ENCODE measurements around the gene UBL7.

DNA sequence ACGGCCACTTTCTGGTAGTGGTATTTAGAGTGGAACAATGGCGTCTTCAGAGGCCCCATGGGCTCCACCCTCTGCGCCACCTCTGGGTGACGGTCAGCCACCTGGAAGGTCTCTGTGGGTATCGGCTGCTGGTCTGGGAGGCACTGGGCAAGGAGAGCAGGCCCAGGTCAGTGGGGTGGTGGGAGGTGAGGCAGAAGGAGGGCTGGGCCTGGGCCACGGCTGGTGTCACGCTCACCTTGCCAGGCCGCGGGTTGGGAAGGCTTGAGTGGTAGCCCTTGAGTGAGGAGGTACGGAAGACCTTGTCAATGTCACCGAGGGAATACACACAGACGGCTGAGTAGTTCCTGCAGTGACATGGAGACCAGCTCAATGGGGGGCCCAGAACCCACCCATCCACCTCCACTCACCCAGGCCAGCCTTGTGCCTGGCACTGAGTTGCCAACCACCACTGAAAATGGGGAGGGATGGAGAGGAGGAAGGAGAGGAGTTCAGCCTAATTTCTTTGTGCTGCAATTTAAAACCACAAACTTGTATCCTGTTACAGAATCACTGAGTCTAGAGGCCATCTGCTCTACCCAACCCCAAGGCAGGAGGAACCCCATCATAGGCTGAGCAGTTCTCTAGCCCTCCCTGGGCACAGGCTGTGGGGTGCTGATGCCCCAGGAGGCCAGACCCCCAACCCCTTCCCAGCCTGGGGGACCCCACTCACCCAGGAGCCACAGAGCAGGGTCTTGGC is 46.2 kb downstream of the UBL7 start:
- TF ChIP-seq, protein P1, sequence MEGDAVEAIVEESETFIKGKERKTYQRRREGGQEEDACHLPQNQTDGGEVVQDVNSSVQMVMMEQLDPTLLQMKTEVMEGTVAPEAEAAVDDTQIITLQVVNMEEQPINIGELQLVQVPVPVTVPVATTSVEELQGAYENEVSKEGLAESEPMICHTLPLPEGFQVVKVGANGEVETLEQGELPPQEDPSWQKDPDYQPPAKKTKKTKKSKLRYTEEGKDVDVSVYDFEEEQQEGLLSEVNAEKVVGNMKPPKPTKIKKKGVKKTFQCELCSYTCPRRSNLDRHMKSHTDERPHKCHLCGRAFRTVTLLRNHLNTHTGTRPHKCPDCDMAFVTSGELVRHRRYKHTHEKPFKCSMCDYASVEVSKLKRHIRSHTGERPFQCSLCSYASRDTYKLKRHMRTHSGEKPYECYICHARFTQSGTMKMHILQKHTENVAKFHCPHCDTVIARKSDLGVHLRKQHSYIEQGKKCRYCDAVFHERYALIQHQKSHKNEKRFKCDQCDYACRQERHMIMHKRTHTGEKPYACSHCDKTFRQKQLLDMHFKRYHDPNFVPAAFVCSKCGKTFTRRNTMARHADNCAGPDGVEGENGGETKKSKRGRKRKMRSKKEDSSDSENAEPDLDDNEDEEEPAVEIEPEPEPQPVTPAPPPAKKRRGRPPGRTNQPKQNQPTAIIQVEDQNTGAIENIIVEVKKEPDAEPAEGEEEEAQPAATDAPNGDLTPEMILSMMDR (IDR thresholded peaks at IDR 0.05) = no peak
- TF ChIP-seq POLR2A (IDR thresholded peaks at IDR 0.05) = no peak
